Thoracic aorta (tissue), 2 donors: Measurements from ENCODE around the gene MED13L. TPM values are rescaled to one million over a fixed set of nuclear protein-coding genes. Genes with fewer than 3 reads are reported as not detected.

Source experiments
- ATAC-seq: fragments of 150-250 bp; one replicate; pipeline ENCODE4 v1.8.0; 2017; ENCODE audit warnings: low read depth; ENCODE audit not compliant: insufficient number of reproducible peaks, low FRiP score
- DNase-seq: peaks from one replicate; pipeline ENCODE4 v3.0.0-alpha.2; 2020; ENCODE audit warnings: low spot score
- H3K27ac ChIP-seq, 2 donors: fragments of 200-600 bp; sonication (generic); 1 replicate in 1 of 2; 2 replicates in 1 of 2; pipeline ENCODE4 v1.5.1; 2016; ENCODE audit warnings: mild to moderate bottlenecking in 2 of 2, moderate library complexity in 2 of 2
- H3K27me3 ChIP-seq: fragments of 200-600 bp; sonication (generic); replicated peaks from 2 replicates; pipeline ENCODE4 v1.6.0; 2016; ENCODE audit warnings: mild to moderate bottlenecking; ENCODE audit not compliant: insufficient read depth
- H3K36me3 ChIP-seq: fragments of 200-600 bp; sonication (generic); one replicate; pipeline ENCODE4 v1.5.1; 2016
- H3K4me1 ChIP-seq, 2 donors: fragments of 200-600 bp; sonication (generic); 1 replicate in 1 of 2; 2 replicates in 1 of 2; pipeline versions ENCODE4 v1.5.1 to v1.6.0; 2016; ENCODE audit warnings: low read depth in 2 of 2, mild to moderate bottlenecking in 1 of 2; ENCODE audit not compliant: control insufficient read depth in 1 of 2
- H3K4me3 ChIP-seq: fragments of 200-600 bp; sonication (generic); 2 replicates; pipeline ENCODE4 v1.5.1; 2016; ENCODE audit warnings: mild to moderate bottlenecking
- H3K9me3 ChIP-seq: fragments of 200-600 bp; sonication (generic); 2 replicates; pipeline ENCODE4 v1.5.1; 2016
- total RNA-seq, 2 donors: library from RNA; depleted of rRNA; stranded (reverse); fragments of >200 nt; gene quantifications; one replicate each; pipeline versions ENCODE4 v1.1.0 to v1.2.3, GENCODE V29; 2016
- TF ChIP-seq, protein P1 (sequence below): fragments of 200-600 bp; sonication (generic); IDR thresholded peaks from one replicate; pipeline ENCODE4 v1.5.1; 2019; ENCODE audit warnings: antibody characterized with exemption

The MED13L gene
- total RNA-seq, 2 donors from 2014 or later = 186 to 221 TPM

DNA sequence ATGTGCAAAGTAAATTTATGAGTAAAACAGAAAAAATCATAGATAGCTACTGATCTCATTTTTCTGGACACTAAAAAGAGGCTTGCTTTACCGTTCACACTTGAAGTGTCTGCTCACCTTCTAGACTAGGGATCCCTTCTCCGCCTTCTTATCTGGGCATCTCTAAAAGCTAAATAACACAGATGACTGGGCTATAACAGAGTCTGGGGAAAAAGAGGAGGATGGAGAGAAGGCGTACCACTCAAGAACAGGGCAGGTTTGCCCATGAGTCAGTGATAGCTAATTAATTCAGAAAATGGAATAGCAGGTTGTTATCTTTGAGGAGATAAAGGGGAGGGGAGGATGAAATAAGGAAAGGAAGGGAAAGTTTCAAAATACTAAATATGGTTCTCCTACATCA lies 185.3 kb downstream of the MED13L start:
- DNase-seq (no peak), ATAC-seq (no peak)
- H3K27me3 ChIP-seq = no peaks in the 10 kb centered on the region
- no peaks in the 10 kb centered on the region for H3K9me3 ChIP-seq
- H3K27ac ChIP-seq = no peak overlapping the region
- no peak overlapping the region for H3K4me3 ChIP-seq
- H3K4me1 ChIP-seq = peaks cover 0 to 7% of the 10 kb centered on the region in 2 donors
- H3K36me3 ChIP-seq = no peaks in the 10 kb centered on the region
- TF ChIP-seq, protein P1, sequence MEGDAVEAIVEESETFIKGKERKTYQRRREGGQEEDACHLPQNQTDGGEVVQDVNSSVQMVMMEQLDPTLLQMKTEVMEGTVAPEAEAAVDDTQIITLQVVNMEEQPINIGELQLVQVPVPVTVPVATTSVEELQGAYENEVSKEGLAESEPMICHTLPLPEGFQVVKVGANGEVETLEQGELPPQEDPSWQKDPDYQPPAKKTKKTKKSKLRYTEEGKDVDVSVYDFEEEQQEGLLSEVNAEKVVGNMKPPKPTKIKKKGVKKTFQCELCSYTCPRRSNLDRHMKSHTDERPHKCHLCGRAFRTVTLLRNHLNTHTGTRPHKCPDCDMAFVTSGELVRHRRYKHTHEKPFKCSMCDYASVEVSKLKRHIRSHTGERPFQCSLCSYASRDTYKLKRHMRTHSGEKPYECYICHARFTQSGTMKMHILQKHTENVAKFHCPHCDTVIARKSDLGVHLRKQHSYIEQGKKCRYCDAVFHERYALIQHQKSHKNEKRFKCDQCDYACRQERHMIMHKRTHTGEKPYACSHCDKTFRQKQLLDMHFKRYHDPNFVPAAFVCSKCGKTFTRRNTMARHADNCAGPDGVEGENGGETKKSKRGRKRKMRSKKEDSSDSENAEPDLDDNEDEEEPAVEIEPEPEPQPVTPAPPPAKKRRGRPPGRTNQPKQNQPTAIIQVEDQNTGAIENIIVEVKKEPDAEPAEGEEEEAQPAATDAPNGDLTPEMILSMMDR = no peak

DNA sequence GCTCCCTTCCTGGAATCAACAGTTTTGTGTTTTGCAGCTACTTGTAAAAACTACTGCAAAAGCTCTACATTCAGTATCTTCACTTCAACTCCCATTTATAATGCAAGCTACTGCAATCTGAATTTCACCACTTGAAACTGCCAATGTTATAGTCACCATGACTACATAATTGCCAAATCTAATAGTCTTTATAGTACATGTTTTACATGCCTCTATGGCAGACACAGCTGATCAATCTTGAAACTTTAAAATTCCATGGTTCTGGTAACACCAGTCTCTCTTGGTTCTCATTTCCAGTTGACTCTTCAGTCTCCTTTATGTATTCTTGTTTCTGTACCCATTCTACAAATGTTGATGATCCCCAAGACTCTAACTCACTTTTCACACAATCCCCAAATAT lies 185.9 kb downstream of the MED13L start:
- Histone ChIP-seq H3K9me3 (no peaks in the 10 kb centered on the region), H3K4me3 (no peak overlapping the region), H3K4me1 (peaks cover 0 to 10% of the 10 kb centered on the region in 2 donors), H3K27ac (no peak overlapping the region), H3K27me3 (no peaks in the 10 kb centered on the region), H3K36me3 (no peaks in the 10 kb centered on the region)
- TF ChIP-seq, protein P1 = no peak
- DNase-seq (no peak), ATAC-seq (no peak)

DNA sequence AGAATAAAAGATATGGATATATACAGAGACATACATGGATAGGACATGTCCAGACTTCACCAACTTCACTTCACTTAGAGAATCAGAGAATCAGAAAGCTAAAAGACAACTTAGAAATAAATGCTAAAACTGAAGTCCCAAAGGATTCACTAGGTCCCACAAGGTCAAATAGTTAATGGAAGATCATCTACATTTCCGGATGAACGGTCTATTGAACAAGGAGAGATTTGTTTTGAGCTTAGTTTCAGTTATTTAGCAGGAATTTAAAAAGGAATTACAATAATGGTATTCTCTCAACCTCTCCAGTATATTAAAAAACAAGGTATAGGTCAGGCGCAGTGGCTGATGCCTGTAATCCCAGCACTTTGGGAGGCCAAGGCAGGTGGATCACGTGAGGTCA lies 187.0 kb downstream of the MED13L start:
- TF ChIP-seq, protein P1 = no peak
- Histone ChIP-seq H3K27ac (no peak overlapping the region), H3K4me1 (peaks cover 0 to 10% of the 10 kb centered on the region in 2 donors), H3K27me3 (no peaks in the 10 kb centered on the region), H3K4me3 (no peak overlapping the region), H3K36me3 (no peaks in the 10 kb centered on the region), H3K9me3 (no peaks in the 10 kb centered on the region)
- ATAC-seq = no peak
- no peak for DNase-seq

DNA sequence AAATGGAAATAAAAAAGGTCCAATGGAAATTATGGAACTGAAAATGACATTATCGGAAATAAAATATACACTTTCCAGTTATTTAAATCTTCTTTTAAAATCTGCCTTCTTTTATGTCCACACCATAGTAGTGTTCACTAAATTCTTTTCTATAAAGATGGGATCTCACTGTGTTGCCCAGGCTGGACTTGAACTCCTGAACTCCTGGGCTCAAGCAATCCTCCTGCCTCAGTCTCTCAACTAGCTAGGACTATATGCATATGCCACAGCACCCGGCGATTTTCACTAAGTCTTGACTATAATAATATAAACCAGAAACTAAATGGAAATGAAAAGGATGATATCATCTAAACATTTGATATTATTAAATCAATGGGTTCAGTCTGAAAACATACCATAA lies 188.4 kb downstream of the MED13L start:
- DNase-seq (no peak), ATAC-seq (no peak)
- Histone ChIP-seq H3K4me1 (peaks cover 0 to 10% of the 10 kb centered on the region in 2 donors), H3K27ac (no peak overlapping the region), H3K36me3 (no peaks in the 10 kb centered on the region), H3K27me3 (no peaks in the 10 kb centered on the region), H3K9me3 (no peaks in the 10 kb centered on the region), H3K4me3 (no peak overlapping the region)
- TF ChIP-seq, protein P1 = no peak

DNA sequence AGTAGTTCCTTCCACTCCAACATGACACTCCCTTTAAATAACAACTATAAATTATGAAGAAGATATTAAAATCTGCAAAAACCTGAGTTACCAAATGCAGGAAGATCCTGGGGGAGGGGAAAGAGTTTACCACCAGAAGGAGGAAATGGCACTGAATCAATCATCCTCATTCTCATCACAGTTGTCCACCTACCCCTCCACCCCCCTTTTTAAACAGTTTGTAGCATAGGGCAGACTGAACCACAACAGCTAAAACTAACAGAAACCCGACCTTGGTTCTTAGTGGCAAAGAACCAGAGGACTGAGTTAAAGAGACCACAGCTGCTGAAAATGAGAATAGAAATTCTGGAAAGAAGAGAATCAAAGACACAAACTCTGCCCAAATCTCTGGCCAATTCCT lies 189.5 kb downstream of the MED13L start:
- Histone ChIP-seq H3K36me3 (no peaks in the 10 kb centered on the region), H3K9me3 (no peaks in the 10 kb centered on the region), H3K4me3 (no peak overlapping the region), H3K27ac (no peak overlapping the region), H3K4me1 (peaks cover 0 to 10% of the 10 kb centered on the region in 2 donors), H3K27me3 (no peaks in the 10 kb centered on the region)
- DNase-seq (no peak), ATAC-seq (no peak)
- TF ChIP-seq, protein P1 = no peak
